HG02840 (cell line): Measurements from ENCODE around the gene CHPF2.

Experiments
- ATAC-seq: cut with Tn5 transposase; IDR thresholded peaks from one replicate; pipeline ENCODE4 v1.9.1; 2021; ENCODE audit warnings: mild to moderate bottlenecking, moderate library complexity, moderate number of reproducible peaks; ENCODE audit not compliant: unreplicated experiment, low FRiP score

Gene CHPF2

GRCh38 chr7:151256410-151257045 lies 24.2 kb downstream of the CHPF2 start:
- ATAC-seq, result no peak

DNA sequence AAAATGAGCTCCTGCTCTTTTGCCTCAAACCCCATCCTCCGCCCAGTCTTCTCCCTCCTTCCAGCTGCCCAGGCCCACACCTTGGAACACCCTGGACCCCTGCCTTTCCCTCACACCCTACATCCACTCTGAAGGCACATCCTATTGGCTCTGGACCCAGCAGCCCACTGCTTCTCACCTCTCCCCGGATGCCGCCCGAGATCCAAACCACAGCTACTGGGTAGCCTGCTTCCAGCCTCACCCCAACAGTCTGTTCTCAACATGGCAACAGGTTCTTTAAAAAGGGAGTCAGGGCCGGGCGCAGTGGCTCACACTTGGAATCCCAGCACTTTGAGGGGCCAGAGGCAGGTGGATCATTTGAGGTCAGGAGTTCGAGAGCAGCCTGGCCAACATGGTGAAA lies 25.7 kb downstream of the CHPF2 start:
- ATAC-seq, result no peak

DNA sequence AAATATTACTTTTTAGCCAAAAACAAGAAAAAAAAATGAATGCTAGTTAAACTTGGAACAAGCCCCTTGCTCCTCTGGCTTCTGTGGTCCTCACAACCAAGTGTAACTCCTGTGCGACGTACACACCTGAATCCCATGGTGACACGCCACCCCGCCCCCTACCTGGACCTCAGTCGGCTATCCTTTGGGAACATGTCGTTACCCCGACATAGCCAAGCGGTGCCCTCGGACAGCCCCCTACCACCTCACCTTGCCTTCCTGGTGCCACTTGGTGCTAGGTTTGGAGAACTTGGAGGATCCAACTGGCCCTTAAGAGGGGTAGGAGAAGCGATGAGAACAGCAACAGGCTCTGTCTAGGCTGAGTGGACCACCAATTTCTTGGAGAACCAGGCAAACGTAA lies 28.2 kb downstream of the CHPF2 start:
- ATAC-seq, result no peak

GRCh38 chr7:151260883-151261282 lies 28.6 kb downstream of the CHPF2 start:
- no peak for ATAC-seq

- no peak for ATAC-seq
Observed at GRCh38 chr7:151261529-151261928, 29.2 kb downstream of the CHPF2 start.

DNA sequence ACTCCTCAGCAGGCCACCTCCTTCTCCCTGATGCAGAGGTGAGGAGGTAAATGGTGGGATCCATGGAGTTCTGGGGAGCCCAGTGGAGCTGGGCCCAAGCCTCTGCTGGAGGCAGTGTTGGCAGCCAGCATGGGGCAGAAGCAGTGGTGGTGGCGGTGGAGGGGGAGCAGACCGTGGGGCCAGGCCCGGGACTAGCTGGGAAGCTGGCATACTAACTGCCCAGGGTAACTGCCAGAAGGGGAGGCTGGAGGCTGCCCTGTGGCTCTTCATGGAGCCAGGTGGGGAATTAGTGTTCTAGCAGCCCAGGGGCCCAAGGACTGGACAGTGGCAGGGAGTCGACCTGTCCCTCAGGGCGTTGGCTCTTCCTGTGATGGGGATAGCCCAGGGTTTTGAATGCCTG lies 32.3 kb downstream of the CHPF2 start:
- ATAC-seq, result no peak

GRCh38 chr7:151265351-151265931 lies 33.2 kb downstream of the CHPF2 start:
- no peak for ATAC-seq

- no peak for ATAC-seq
Observed at GRCh38 chr7:151269511-151269910, 37.2 kb downstream of the CHPF2 start.

DNA sequence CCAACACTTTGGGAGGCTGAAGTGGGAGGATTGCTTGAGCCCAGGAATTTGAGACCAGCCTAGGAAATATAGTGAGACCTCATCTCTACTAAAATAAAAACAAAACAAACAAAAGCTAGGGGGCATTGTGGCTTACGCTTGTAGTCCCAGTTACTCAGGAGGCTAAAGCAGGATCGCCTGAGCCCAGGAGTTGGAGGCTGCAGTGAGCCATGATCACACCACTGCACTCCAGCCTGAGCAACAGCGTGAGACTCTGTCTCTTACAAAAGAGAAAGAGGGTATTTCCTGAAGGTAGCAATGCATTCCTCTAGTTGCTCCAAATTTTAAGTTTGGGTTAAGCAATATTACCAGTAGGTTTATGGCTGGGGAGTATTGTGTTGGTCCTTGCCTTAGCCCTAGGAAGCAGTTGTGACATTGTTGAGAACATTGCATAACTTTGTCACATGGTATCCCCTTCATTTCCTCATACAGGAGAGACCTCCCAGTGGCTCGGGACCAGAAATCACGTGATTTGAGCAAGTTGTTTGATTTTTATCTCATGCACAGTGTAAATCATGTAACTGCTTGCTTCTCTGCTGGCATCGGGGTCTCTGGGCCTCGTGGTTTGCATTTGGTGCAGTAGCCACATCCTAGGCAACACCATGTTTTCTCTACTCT lies 39.5 kb downstream of the CHPF2 start:
- no peak for ATAC-seq

DNA sequence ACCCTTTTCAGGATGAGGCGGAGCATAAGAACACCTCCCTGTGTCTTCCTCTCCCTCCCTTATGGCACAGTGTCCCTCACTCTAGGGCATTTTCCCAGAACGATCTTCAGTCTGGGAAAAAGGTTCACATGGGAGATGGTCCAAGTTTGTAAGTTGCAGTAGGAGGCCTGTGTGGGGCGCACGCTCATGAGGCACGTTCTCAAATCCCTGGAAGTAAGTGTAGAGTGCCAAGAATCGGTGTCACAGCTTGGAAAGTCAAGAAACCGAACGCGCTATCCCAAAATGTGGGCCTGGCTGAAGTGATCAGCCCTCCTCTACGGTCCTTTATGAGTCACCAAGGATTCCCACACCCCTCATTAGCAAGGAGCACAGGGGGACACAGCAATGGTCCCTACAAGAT lies 40.1 kb downstream of the CHPF2 start:
- ATAC-seq, result no peak

DNA sequence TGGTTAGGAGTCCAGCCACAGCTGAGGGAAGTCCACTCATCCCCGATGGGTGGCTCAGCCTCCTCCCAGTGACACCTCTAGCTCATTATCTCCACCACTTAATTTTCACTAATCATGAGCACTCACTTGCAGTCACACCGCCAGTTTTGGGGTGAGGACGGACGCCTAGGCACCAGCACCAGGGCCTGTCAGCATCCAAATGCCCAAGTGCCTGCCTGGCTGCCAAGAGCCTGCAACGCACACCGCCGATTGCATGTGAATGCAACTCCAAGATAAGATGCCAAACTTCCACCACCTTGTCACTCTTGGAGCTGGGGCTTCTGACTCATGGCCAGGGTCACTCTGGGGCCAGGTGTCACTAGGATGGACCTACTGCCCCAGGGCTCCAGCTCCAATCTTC lies 40.6 kb downstream of the CHPF2 start:
- no peak for ATAC-seq

DNA sequence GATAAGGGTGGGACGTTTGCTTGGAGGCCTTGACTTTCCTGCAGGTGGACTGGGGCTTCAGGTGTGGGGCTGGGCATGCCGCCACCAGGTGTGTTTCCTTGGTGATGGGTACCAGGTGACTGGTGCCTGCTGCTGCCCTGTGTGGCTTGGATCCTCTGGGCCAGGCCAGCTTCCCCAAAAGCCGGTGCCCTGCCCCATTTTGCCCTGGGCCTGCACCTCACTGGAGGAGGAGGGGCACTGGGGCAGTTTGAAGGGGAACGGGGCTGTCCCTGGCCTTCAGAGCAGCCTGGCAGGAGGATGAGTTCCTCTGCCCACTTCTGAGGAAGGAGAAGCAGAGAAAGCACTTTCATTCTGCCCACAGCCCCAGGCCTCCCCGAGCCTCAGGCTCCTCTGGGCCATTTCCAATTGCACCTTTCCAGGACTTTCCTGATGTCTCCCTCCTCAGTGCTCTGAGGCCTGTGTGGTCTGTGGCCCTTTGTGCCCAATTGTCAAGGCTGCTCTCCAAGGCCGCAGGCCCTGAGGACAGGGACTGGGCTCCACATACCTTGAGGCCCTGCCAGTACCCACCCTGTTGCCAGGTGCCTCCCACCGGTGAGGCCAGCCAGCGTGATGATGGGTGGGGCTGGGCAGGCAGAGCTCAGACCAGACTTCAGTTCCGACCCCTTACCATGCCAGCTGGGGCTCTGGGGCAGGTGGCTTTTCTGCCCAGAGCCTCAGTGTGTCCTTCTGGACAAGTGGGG lies 41.5 kb downstream of the CHPF2 start:
- no peak for ATAC-seq

GRCh38 chr7:151274396-151274795 lies 42.1 kb downstream of the CHPF2 start:
- no peak for ATAC-seq

DNA sequence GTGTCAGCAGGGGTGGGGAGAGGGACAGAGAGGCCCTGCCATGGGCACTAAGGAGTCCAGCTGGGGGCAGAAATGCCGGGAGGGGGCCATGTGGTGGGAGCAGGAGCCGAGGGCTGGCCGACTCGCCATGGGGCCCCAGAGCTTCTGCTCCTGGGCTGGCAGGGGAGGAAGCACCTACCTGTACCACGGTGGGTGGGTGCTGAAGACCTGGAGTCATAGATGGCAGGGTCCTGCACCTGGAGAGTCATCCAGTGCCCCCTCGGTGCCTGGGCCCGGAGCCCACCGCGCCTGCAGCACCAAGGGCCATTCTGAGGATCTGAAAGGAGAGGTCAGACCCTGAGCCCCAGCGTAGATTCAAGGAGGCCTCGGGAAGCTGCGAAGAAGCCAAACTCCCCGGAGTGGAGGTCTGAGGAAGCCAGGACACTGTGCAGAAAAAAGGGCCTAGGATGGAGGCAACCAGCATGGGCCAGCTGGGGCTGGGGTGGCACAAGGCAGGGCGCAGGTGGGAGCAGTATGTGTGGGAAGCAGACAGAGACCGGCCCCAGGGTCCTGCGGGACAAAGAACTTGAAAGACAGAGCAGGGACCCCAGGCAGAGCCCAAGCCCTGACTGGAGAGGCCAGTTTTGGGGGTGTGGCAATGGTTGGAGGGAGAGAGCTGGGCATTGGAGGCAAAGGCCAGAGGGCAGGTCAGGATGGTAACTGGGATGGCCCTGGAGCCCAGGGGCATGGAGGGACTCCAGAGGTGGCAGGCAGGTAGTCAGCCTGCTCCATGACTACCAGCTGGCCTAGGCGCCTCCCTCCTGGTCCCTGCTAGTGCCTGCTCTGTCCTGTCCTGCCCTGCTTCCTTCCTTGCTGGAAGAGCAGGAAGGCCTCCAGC lies 42.9 kb downstream of the CHPF2 start:
- ATAC-seq, result no peak

DNA sequence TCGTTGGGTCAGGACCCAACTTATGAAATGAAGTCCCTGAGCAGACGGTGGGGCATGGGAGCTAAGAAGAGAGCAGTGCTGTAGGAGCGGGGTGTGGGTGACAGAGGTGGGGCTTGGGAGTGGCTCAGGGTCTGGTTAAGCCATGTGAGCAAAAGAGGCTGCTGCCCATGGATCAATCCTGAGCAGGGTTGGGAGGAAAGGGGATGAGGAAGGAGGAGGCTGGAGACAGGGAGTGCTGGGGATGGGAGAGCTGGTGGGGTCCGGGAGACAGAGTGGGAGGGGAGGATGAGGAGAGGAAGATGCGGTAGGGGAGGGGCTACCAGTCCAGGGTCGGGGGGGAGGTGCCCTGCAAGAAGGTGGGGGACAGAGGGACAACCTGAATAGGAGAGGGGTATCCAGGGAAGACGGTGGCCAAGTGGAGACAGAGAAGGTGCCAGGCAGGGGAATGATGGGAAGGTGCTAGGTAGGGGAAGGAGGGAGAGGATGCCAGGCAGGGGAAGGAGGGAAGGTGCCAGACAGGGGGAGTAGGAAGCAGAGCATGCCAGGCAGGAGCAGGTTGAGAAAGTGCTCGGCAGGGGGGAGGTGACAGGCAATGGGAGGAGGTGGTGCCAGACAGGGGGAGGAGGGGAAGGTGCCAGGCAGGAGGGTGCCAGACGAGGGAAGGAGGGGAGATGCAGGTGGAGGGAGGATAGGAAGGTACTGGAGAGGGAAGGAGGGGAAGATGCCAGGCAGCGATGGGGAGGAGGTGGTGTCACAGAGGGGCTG lies 43.7 kb downstream of the CHPF2 start:
- ATAC-seq, result no peak

DNA sequence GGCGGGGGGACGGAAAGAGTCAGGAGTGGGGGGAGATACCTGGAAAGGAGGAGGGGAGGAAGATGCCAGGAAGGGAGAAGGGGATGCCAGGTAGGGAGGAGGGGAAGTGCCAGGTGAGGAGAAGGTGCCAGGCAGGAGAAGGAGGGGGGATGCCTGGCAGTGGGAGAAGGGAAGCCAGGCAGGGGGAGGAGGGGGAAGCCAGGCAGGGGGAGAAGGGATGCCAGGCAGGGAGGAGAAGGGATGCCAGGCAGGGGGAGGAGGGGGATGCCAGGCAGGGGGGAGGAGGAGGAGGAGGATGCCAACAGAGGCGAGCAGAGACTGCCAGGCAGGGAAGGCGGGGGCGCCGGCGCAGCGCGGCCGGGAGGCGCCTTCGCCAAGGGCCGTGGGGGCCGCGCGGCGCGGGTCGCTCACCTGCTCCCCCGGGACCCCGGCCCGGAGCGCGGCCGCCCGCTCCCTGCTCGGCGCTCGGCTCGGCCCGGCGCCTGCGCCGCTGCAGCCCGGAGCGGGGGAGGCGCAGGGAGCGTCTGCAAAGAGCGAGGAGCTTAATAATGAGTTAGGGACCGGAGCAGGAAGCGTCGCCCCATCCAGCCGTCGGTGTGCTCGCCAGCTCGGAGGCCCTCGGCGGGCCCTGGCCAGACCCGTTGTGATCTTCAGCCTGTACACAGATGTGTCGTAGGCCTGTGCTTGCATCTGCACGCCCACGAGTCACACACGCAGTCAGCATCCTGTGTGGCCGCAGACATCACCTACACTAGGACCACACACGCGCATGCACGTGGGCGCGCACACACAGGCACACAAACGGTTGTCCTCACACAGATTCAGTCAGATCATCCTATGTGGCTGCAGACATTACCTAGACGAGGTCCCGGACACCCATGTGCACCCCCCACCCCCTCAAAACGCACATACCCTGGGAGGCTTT lies 44.6 kb downstream of the CHPF2 start:
- ATAC-seq, result no peak

- ATAC-seq, result no peak
Observed at GRCh38 chr7:151277631-151278030, 45.3 kb downstream of the CHPF2 start.

DNA sequence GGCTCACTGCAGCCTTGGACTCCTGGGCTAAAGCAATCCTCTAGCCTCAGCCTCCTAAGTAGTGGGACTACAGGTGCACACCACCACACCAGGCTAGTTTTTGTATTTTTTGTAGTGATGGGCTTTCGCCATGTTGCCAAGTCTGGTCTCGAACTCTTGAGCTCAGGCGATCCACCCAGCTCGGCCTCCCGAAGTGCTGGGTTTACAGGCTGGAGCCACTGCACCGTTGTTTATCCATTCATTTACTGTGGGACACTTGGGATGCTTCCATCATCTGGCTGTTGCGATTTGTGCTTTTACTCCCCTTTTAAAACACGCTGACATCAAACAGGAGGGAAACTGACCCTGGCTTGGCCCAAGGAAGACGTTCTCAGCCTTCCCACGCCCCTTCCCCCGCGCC lies 46.7 kb downstream of the CHPF2 start:
- ATAC-seq, result no peak

DNA sequence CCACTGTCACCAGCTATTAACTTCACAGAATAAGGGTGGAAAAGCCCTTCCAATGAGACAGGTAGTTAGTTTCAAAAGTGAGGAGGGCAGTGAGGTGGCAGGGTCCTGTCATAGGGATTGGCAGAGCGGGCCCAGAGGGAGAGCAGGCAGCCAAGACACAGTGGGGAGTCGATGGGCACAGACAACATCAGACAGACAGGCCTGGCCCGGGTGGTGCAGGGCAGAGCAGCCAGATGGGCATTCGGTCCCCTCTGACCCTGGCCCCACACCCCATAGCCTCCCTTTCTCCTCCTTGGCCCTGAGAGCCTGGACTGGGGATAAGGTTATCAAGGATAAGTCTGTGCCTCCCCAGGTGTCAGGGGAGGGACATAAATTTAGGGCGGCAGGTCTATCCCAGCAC lies 47.6 kb downstream of the CHPF2 start:
- no peak for ATAC-seq
